ENCODE data around the gene RSBN1.

The RSBN1 gene

DNA sequence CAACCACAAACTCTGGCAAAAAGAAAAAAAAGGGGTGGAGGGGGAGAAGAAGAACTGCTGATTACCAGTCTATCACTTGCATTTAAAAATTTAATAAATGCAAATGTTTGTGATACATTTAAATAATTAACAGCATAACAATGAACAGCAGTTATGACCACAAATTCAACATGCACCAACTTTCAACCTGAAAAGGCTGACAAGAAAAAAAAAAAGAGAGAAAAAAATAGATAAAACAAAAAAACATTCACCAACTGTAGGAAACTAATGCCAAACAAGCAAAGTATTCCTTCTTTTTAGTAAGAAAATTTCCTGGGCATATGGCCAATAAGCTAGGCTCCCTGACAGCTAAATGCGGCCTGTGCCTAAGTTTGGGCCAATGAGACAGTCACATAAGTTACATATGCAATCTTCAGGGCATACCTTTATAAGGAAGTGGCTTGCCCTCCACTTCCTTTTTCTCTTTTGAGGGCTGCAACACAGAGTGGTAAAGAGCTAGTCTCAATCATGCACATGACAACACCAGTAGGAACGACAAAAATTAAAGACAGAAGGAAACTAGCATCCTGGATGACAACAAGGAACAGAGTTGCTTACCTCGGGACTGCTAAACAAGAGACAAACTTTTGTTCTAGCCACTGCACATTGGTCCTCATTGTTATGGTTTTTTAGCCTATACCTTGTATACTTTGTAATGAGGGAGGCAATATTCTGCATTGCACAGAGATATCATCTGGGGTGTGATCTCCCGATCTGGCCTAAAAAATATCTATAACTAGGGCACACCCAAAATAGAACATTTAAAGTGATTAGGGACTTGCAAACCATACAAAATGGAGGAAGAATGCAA is 28.8 kb downstream of the RSBN1 start:
- Mint-ChIP-seq H3K4me3 (no peak overlapping the region), H3K36me3 (ENCODE audit: low read depth) (peaks cover 39% of the 10 kb centered on the region), H3K27me3 (ENCODE audit: low read depth, poor library complexity) (no peaks in the 10 kb centered on the region), H3K9me3 (peaks cover 3% of the 10 kb centered on the region), H3K27ac (no peak overlapping the region), H3K4me1 (peaks cover 17% of the 10 kb centered on the region)
- no peak for DNase-seq
- TF ChIP-seq, protein P1, sequence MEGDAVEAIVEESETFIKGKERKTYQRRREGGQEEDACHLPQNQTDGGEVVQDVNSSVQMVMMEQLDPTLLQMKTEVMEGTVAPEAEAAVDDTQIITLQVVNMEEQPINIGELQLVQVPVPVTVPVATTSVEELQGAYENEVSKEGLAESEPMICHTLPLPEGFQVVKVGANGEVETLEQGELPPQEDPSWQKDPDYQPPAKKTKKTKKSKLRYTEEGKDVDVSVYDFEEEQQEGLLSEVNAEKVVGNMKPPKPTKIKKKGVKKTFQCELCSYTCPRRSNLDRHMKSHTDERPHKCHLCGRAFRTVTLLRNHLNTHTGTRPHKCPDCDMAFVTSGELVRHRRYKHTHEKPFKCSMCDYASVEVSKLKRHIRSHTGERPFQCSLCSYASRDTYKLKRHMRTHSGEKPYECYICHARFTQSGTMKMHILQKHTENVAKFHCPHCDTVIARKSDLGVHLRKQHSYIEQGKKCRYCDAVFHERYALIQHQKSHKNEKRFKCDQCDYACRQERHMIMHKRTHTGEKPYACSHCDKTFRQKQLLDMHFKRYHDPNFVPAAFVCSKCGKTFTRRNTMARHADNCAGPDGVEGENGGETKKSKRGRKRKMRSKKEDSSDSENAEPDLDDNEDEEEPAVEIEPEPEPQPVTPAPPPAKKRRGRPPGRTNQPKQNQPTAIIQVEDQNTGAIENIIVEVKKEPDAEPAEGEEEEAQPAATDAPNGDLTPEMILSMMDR (IDR thresholded peaks at IDR 0.05), result no peak

DNA sequence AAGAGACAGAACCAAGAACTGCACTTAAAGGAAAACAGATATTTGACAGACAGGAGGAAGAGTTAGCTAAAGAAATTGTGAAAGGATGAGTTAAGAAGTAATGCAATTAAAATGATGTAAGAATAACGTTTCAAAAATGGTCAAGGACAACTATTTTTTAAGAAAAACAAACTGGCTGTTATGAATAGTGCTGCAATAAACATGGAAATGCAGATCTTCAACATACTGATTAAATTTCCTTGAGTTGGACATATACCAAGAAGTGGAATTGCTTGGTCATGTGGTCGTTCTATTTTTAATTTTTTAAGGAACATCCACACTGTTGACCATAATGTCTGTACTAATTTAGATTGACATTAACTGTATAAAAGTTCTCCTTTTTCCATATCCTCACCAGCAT is 29.9 kb downstream of the RSBN1 start:
- TF ChIP-seq, protein P1 (IDR thresholded peaks at IDR 0.05), result no peak
- Mint-ChIP-seq H3K36me3 (ENCODE audit: low read depth) (peaks cover 37% of the 10 kb centered on the region), H3K9me3 (peaks cover 3% of the 10 kb centered on the region), H3K4me1 (peaks cover 17% of the 10 kb centered on the region), H3K27me3 (ENCODE audit: low read depth, poor library complexity) (no peaks in the 10 kb centered on the region), H3K4me3 (no peak overlapping the region), H3K27ac (no peak overlapping the region)
- DNase-seq, result no peak

- Mint-ChIP-seq H3K9me3 (peaks cover 3% of the 10 kb centered on the region), H3K27ac (no peak overlapping the region), H3K4me3 (no peak overlapping the region), H3K4me1 (peaks cover 2% of the 10 kb centered on the region), H3K36me3 (ENCODE audit: low read depth) (peaks cover 39% of the 10 kb centered on the region), H3K27me3 (ENCODE audit: low read depth, poor library complexity) (no peaks in the 10 kb centered on the region)
- TF ChIP-seq, protein P1 (IDR thresholded peaks at IDR 0.05), result no peak
- no peak for DNase-seq
Measured at GRCh38 chr1:113780374-113781146, 31.7 kb downstream of the RSBN1 start.

DNA sequence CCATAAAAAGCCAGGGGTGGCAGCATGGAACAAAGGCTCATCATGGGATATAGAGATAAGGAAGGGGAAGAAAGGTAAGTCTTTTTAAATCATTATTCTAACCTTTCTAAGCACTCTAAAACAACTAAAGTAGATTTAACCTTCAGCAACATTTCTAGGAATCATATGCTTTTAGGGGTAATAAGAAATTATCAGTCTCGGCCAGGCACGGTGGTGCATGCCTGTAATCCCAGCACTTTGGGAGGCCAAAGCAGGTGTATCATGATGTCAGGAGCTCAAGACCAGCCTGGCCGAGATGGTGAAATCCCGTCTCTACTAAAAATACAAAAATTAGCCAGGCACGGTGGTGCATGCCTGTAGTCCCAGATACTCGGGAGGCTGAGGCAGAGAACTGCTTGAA is 32.7 kb downstream of the RSBN1 start:
- Mint-ChIP-seq H3K27ac (no peak overlapping the region), H3K36me3 (ENCODE audit: low read depth) (peaks cover 42% of the 10 kb centered on the region), H3K9me3 (peaks cover 3% of the 10 kb centered on the region), H3K4me1 (no peaks in the 10 kb centered on the region), H3K27me3 (ENCODE audit: low read depth, poor library complexity) (no peaks in the 10 kb centered on the region), H3K4me3 (no peak overlapping the region)
- DNase-seq, result no peak
- TF ChIP-seq, protein P1 (IDR thresholded peaks at IDR 0.05), result no peak

- Mint-ChIP-seq H3K36me3 (ENCODE audit: low read depth) (peaks cover 51% of the 10 kb centered on the region), H3K27ac (no peak overlapping the region), H3K9me3 (peaks cover 3% of the 10 kb centered on the region), H3K4me3 (no peak overlapping the region), H3K27me3 (ENCODE audit: low read depth, poor library complexity) (no peaks in the 10 kb centered on the region), H3K4me1 (no peaks in the 10 kb centered on the region)
- TF ChIP-seq, protein P1 (IDR thresholded peaks at IDR 0.05), result no peak
- no peak for DNase-seq
Measured at GRCh38 chr1:113777561-113777960, 34.7 kb downstream of the RSBN1 start.

Measured in nephron progenitor cell (in vitro differentiated cells).